Measurements from ENCODE around the gene TXNRD2.
A peak's percentile ranks its signal among the peaks of the same experiment; 100 is the strongest.

The TXNRD2 gene

DNA sequence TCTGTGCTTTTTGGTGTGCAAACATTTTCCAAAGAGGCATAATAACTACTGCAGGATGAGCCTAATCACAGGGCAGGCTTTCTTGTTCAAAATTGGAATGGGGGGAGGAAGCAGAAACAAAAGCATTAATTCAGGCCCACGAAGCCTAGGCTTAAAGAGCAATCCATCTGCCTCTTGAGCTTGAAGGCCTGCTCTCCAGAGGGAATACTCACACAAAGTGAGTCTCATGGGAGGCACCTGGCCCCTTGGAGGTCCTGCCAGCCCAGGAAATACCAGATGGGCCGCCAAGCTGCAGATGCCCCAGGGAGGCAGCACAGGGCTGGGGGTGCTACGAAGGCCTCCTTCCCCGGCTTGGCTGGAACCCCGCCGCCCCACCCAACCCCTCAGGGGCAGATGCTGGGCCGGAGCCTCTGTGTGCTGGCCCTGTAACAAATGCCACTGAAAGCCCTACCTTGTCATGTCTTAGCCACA lies 39.3 kb downstream of the TXNRD2 start:
- DNase-seq, result peak; percentile 93

- no peak for DNase-seq
Measured at GRCh38 chr22:19901577-19902244, 39.9 kb downstream of the TXNRD2 start.

- no peak for DNase-seq
Measured at GRCh38 chr22:19900707-19901436, 40.7 kb downstream of the TXNRD2 start.

GRCh38 chr22:19898831-19899567 lies 42.6 kb downstream of the TXNRD2 start:
- DNase-seq, result no peak

GRCh38 chr22:19898145-19898544 lies 43.5 kb downstream of the TXNRD2 start:
- no peak for DNase-seq

DNA sequence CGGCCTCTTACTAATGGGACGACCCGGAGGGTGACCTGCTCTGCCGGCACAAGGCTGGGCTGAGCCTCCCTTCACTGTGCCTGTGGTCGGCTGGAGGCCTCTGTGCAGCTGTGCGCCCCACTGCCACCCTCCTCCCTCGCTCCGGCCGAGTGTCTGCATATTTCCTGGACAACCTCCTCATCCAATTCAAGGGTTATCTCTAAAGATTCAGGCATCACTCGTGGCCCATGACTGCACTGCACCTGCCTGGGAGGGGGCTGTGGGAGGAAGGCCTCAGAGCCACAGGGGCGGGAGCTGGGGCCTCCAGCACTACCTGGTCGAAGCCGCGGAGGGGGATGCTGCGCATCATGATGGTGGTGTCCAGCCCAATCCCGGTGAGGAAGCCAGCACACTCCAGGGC lies 43.9 kb downstream of the TXNRD2 start:
- DNase-seq, result no peak

DNA sequence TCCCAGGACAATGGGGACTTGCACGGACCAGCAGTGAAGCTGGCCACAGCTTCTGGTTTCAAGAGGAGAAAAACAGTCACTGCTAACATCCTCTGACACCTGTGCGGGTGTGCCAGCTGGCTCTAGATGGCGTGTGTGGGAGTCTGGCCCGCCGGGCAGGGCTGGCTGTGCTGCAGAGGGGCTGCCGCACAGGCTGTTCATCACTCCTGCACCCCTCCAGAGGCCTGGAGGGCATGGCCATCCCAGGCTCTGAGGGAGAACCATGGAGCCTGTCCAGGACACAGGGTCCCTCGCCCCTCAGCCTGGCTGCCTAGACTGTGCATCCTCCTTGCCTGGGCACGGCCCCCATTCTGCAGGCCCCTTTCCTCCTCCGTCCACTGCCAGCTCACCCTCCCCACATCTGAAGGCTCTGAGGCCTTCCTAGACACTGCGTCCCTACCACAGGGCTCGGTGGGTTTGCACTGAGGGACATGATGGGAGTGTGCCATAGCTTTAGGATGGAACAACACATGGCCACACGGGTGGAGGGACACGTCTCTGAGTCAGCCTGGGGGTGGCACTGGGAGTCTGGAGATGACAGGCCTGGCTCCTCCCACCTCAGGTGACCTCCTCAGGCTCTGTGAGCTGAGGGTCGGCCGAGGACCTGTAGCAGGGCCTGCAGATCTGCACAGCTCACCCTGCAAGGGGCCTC lies 44.8 kb downstream of the TXNRD2 start:
- DNase-seq, result no peak

GRCh38 chr22:19895160-19895849 lies 46.3 kb downstream of the TXNRD2 start:
- no peak for DNase-seq

GRCh38 chr22:19893363-19893762 lies 48.3 kb downstream of the TXNRD2 start:
- no peak for DNase-seq

- no peak for DNase-seq
Measured at GRCh38 chr22:19892925-19893324, 48.7 kb downstream of the TXNRD2 start.

DNA sequence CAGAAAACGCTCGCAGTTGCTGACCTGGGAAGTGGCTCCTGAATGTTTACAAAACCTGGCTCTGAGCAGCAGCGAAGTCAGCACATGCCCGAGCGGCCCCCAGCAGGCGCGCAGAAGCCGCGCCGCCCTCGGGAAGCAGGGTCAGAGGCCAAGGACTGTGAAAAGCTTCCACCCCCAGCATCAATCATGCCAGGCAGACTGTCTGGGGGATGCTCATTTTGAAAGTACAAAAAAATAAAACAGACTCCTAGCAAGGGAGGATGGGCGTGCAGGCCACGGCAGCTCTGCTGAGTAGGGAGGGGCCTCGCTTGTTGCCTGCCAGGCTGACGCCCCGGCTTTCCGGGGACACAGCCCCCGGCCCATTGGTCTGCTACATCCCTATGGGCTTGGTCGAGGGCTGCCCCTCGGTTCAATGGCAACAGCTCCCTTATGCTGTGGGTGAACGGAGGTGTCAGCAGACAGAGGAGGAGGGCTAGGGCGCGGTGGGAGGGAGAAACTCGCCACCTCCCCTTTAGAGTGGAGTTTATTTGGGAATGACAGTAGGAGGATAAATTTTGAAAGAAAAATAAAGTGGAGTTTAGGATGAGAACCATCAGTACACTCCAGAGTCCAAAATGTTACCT lies 49.2 kb downstream of the TXNRD2 start:
- DNase-seq, result no peak

DNA sequence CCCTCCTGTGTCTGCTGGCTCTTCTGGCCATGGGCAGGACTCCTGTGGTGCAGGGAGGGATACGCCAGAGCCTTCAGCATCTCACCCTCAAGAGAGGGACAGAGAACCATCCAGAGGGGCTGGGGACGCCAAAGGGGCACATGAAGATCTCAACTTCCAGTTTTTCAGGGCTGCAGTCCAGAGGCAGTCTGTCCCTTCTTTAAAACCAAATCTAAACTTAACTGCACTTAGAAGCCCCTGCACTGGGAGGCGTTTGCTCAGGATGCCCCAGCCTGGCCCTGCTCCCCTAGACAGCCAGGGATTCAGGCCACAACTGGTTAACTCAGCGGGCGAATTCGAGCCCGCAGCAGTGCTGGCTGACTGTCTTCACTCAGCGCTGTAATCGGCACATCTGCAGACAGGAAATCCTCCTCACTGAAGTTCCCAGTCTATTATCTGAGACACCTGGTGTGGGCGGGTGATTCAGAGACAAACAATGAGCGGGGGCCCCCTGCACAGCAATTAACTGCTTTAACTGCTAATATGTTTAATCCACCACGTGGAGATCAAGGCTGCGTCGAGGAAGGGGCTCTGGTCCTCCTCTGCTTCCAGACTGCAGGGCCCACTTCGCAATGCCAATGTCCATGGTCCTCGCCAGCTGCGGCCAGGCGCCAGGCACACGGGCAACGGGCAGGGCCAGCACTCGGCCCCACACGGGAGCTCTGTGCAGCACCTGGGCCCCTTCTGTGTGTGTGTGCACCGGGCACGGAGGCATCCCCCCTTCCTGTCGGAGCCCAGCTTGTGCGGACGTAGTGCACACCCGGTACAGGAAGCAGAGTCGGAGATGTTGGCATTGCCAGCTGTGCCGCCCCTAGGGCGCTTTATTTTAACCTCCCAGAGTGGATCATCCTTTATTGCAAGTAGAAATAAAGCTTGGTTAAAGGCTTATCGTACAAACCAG lies 50.0 kb downstream of the TXNRD2 start:
- peak; percentile 97 for DNase-seq

- no peak for DNase-seq
Measured at GRCh38 chr22:19890502-19891316, 50.9 kb downstream of the TXNRD2 start.

DNA sequence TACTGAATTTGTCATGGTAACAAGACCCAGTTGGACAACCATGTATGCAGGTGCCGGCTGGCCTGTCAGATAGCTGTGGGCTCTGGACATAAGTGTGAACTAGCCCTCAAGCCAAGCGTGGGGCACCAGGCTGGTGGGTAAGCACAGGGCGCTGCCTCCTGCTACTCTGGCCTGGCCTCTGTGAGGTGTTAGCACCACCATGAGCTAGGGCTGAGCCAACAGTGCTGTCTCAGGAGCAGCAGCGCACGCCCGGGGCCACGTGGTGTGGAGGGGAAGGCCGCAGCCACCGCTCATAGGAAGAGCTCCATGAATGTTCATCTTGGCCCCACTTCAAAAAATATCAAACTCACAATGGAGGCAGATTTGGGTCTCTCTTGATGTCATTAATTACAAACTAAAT lies 51.7 kb downstream of the TXNRD2 start:
- no peak for DNase-seq

DNA sequence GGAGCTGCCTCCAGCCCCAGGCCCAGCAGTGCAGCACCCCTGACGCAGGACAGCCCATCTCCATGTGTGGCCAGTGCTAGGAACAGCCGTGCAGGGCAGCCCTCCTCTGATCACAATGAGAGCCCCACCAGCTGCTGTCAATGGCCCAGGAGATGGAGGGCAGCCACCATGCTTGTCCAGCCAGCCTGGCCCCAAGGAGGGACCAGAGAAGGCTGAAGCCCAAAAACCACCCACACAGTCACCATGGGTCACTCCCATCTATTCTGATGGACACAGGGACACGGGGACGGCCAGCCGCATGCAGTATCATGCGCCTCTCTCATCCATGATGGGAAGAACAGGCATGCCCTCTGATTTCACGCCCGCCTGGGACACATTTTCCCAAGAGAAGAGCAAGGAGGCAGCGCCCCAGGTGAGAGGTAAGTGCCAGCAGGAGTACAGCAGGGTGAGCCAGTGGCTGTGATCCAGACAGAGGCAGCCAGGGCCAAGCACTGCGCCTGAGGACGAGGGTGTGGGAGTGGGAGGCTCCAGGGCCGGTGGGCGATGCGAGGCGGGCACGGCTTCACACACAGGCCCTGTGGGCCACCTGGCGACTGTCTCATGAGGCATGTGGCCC lies 53.4 kb downstream of the TXNRD2 start:
- DNase-seq, result no peak

DNA sequence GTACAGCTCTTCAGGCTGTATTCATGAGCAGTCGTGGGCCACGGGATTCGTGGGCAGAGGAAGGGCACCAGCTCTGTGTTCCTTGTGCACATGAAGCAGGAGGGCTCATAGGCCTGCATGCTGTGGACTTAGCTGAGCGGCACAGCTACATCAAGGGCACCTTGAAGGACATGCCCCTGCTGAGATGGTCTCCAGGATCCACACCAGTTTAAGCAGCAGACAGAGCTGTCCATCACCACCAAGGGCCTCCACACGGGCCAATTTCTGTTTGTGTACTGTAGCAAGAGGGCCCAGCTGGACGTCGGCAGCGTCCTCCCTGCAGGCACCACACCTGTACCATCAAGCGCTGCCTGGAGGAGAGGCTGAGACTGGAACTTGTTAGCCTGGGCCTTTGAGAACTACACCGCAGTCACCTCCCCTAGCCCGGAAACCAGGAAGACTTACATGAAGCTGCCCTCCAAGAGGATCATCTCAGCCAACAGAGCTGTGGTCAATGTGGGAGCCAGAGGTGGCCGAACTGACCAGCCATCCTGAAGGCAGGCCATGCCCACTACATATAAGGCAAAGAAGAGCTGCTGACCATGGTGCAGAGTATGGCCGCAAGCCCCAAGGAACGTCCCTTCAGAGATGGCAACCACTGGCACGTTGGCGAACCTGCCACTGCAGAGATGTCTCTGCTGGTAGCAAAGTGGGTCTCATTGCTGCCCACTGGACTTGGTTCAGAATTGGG lies 54.2 kb downstream of the TXNRD2 start:
- DNase-seq, result no peak

GRCh38 chr22:19886605-19887255 lies 54.9 kb downstream of the TXNRD2 start:
- DNase-seq, result no peak
